GM19099 (cell line): ENCODE measurements around the gene ALS2.

Source experiments
- POLR2A ChIP-seq: IDR thresholded peaks from 3 replicates; pipeline ENCODE4 v1.6.1; 2011; ENCODE audit warnings: low read depth; ENCODE audit not compliant: insufficient read length; ENCODE audit errors: extremely low read depth

The ALS2 gene

DNA sequence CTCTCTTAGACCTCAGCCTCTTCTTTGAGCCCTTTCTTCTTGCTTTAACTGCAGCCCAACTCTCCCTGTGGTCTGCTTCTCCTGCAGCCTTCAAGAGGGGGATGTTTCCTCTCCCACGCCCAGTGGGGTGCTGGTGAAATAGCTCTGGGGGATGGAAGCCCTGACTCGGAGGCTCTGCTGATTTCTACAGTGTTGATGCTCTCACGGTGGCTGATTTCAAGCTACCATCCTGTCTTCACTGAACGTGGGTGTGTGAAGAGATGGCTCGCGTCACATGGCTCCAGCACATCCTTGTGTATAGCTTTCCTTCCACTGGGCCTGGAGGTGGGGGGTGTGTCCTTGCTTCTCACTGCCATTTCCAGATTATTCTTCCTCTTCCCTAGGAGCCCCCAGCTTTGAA is 102.3 kb downstream of the ALS2 start:
- TF ChIP-seq POLR2A = no peak

DNA sequence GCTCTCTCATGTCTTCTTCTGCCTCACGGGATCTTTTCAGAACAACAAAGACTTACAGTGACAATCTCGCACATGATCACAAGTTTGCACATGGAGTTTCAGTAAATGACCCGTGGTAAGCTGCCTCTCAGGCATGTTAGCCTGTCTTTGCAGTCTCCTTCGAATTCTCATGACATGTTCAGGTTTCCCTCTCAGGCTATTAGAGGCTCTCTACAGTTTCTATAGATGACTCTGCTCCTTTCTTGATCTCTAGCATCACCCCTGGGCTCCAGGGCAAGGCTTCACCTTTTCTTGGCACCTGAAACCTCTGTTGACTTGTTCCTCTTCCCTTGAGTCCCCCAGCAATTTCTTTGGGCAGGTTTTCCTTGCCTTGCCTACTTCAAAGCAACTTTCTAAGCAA is 105.3 kb downstream of the ALS2 start:
- no peak for TF ChIP-seq POLR2A

DNA sequence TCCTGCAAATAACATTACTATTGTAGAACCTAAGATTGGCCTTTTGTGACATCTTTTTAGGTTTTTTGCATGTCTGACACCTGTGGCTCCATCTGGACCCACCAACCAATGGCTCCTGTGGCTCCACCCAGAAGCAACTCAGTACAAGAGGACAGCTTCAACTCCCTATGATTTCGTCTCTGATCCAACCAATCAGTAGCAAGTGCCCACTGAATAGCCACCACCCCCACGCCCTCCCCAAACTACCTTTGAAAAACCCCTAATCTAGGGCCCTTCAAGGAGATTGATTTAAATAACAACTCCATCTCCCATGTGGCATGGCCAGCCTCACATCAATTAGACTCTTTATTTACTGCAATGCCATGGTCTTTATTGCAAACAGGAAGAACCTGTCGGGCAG is 105.9 kb downstream of the ALS2 start:
- no peak for TF ChIP-seq POLR2A

DNA sequence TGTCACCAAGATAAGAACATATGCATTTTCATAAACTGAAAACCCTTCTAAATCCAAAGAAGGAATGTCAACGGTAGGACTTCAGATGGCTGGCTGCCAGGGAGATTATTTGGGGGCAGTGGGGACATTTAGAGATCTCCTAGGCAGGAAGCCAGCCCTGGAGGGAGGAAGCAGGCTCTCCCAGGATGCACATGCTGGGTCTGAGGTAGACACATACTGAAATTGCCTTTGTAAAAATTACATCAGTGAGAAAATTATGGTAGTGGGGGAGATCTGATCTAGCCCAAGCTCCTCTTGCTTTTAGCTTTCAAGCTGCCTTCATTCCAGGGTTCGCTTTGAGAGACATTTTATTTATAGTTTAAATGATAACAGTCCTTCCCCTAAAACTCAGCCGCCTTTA is 106.4 kb downstream of the ALS2 start:
- no peak for TF ChIP-seq POLR2A

DNA sequence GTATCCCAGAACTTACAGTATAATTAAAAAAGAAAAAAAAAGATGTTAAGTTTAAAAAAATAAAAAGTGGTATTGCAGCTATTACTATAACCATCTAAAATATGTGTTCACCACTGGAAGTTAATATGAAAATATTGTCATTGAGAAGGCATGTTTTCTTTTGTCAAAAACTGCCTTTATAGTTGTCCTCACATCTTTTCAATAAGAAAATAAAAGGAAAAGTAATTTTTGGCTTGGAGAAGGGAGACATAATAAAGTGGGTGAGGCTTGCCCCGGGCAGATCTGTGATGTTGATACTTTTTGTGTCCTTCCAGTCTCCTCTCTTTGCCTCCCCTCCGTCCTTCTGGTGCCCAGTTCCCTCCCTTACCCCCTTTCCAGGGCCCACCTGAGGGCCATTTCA is 107.2 kb downstream of the ALS2 start:
- no peak for TF ChIP-seq POLR2A

DNA sequence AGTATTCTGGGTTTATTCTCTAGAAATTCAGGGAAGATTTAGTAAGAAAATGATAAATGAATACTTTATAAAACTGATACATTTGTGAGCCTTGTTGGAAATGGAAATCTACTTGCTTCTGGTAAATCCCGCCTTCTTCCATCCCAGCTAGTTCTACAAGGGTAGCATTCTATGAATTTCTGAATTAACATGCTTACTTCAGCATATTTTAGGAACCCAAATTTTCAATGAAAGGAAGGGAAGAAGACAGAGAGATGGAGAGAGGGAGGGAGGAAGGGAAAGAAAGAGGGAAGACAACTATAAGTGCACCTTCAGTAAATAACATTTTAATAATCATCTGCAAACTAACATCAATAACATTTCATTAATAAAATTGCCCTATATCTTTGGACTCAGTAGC is 110.9 kb downstream of the ALS2 start:
- TF ChIP-seq POLR2A = no peak

DNA sequence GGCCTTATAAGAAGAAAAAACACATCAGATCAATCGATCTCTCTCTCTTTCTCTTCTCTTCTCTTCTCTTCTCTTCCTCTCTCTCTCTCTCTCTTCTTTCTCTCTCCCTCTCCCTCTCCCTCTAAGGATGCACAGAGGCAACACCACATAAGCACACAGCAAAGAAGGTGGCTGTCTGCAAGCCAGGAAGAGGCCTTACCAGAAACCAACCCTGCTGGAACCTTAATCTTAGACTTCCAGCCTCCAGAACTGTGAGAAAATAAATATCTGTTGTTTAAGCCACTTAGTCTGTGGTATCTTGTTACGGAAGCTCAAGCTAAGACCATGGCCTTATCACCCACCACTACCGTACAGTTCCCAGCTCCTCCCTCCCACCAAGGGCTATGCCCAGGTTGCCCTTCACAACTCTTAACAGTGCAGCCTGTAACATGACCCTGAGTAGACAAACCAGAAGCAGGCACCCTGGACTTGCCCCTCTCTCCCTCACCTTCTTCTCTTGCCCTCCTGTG is 112.3 kb downstream of the ALS2 start:
- no peak for TF ChIP-seq POLR2A

DNA sequence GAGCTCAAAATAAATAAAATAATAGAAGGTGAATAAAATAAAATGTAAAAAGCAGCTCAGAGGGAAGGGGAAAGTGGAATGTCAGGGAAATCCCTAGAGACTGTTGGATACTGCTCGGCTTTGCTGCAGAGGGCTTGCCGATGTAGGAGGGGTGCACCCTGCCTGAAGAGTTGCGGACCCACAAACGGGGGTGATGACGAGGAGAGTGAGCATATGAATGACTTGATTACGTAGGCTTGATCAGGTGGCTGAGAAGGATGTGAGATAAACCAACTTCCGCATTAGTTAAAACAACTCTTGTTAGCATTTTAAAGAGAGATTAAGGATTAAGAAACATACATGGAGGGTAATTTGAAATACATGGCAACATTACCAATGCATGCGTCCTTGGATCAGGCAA is 116.4 kb downstream of the ALS2 start:
- TF ChIP-seq POLR2A = no peak

DNA sequence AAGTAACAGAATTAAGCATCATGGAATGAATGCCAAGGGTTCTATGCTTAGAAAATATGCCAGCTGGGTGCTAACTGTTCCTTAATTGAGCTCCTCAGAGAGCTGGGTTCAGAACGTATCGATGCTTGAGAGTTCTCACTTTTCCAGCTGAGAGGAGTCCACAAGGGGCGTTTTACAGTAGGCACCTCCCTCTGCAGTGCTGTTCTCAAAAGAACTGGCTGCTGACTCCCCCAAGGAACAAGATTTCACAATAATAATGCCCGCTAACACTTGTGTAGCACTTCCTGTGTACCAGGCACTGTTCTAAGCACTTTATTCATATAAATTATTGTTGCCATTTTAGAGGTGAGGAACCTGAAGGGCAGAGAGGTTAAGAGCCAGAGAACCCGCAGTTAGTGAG is 119.4 kb downstream of the ALS2 start:
- no peak for TF ChIP-seq POLR2A

DNA sequence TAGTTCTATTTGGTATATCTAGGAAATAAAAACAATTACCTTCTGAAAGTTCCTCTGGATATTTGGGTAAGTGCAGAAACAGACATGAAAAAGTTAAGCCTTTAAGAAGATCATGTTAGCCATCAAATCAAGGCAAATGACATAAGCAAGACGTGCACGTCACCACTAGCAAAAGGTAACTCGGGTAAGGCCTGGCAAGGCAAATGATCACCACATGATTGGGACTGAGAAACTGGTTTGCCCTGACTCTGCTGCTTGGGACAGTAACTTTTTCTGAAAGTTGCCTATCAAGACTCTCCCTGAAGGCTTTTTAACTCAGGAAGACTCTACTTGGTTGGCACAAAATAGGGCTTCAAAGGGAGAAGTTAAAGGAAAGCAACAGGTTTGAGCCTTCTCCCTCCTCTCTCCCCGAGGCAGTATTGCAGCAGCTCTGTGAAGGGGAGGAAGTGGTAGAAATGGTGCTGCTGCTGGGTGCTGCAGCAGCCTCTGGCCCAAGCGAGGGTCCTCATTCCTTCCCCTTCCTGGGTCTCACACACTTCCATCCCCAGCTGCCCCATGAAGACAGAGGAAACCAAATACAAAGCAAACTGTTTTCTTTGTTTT is 120.3 kb downstream of the ALS2 start:
- no peak for TF ChIP-seq POLR2A

DNA sequence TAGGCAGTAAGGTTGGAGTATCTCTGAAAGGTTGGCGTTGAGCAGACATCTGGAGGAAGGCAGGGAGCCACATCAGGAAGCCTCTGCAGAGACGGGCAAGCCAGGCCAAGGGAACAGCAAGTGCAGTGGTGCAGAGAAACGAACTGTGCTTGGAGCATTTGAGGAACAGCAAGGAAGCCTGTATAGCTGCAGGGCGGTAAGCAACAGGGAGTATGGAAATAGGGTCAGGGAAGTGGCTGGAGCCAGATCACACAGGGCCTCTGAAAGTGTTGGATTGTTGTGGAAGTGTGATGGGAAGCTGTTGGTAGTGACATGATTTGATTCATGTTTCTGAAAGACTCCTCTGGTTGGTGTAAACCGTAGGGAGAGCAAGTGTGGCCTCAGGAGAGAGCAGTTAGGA is 124.0 kb downstream of the ALS2 start:
- TF ChIP-seq POLR2A = no peak

DNA sequence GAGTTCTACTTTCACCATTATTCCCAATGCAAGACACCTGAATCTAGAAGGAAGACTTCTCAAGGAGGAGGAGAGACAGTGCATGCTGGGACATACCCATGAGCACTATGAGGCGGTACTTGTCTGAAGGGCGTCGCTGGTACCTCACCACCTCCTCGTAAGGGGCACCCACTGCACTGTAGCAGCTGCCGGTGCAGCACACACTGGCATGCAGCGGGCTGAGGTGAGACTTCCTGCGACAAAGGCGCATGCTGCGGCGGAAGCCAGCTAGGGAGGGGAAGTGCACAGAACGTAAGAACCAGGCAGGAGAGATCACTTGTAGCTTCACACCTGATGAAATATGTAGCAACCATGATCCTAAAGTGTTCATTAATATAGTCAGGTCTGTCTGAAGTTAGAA is 124.6 kb downstream of the ALS2 start:
- no peak for TF ChIP-seq POLR2A

DNA sequence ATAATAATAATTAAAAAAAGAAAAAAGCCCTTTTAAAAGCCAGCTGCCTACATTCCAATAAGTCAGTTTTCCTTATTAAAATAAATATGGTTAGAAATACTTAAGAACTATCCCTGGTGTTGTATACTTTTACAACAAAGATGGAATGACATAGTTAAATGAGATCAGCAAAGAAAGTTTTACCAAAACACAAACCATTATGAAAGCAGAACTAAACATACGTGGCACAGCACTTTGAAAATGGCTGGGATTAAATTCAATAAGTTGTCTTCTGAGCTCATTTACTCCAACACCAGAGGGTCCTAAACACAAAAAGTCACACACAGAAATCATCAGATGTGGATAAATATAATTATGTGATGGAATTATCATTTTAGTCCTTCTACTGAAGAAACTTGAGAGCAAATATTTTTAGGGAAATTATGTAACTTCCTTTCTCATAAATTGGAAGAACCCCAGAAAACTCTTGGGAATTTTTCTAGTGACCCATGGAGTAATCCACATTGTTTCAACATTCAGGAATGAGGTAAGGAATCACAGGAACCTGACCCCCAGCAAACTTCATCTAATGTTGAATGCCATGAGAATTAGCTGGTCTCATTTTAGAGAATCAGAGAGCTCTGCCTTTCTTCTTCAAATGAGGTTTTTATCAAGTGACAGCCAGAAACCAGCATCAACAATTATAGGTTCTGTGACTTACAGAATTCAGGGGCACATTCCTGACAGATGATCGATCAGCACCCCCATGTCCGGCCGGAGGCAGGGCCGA is 125.9 kb downstream of the ALS2 start:
- TF ChIP-seq POLR2A = no peak

DNA sequence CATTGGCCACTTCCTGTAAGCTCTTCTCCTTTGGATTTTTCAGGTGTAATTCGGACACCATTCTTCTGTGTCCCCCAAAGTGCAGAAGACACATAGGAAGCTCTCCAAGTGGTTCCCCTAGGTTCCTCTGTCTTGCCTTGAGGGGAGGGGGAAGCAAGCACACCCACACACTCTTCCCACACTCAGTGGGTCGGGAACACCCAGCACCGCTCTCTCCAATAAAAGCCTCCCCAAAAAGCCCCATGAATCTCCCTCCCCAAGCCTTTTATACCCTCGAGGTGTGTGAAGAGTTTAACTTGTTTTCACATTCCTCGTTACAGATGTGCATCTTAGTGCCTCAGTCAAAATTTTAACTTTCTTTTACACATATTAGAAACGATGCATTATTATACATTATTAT is 127.5 kb downstream of the ALS2 start:
- no peak for TF ChIP-seq POLR2A
